OCI-LY1 (cell line): ENCODE measurements around the gene CLASRP.

Experiments used
- CTCF ChIP-seq: fragments of 200-600 bp; sonication (generic), shearing (Covaris generic); IDR thresholded peaks from 2 replicates; pipeline ENCODE4 v1.5.1; 2017; ENCODE audit warnings: mild to moderate bottlenecking, antibody characterized with exemption, low read length, moderate library complexity, mixed read lengths
- EZH2 ChIP-seq: fragments of 200-600 bp; sonication (generic), shearing (Covaris generic); IDR thresholded peaks from 2 replicates; pipeline ENCODE4 v1.8.0; 2017; ENCODE audit warnings: borderline replicate concordance, mixed run types, mild to moderate bottlenecking, antibody characterized with exemption, low read length, moderate library complexity, mixed read lengths

GRCh38 chr19:45115809-45116615 lies 77.2 kb downstream of the CLASRP start:
- TF ChIP-seq CTCF (no peak), EZH2 (no peak)
